ENCODE results near the gene CRB2.

GRCh38 chr9:123335986-123336329, 20.0 kb upstream of the CRB2 start:
- no peak for TF ChIP-seq CTCF (IDR thresholded peaks at IDR 0.05; ENCODE audit: low read length)
- no peak for TF ChIP-seq EZH2 (optimal IDR thresholded peaks at IDR 0.05; ENCODE audit: low read depth, low read length)

All from MM.1S (cell line).